ENCODE data around the gene SUCO.

DNA sequence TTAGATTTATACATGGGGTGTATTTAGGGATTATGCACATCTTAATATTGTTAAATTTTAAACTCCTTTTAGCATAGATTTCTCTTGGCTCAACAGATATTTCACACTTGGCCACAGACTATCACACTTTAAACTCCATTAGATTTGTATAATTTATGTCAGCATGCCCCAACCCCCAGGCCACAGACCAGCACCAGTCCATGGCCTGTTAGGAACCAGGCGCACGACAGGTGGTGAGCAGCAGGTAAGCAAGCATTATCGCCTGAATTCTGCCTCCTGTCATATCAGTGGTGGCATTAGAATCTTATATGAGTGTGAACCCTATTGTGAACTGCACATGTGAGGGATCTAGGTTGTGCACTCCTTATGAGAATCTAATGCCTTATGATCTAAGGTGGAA lies 34.8 kb downstream of the SUCO start:
- TF ChIP-seq EZH2 (IDR thresholded peaks at IDR 0.05; ENCODE audit: low read depth, unreplicated experiment) = no peak
- TF ChIP-seq EZH2phosphoT487 (IDR thresholded peaks at IDR 0.05; ENCODE audit: unreplicated experiment) = no peak
- TF ChIP-seq, protein P1, sequence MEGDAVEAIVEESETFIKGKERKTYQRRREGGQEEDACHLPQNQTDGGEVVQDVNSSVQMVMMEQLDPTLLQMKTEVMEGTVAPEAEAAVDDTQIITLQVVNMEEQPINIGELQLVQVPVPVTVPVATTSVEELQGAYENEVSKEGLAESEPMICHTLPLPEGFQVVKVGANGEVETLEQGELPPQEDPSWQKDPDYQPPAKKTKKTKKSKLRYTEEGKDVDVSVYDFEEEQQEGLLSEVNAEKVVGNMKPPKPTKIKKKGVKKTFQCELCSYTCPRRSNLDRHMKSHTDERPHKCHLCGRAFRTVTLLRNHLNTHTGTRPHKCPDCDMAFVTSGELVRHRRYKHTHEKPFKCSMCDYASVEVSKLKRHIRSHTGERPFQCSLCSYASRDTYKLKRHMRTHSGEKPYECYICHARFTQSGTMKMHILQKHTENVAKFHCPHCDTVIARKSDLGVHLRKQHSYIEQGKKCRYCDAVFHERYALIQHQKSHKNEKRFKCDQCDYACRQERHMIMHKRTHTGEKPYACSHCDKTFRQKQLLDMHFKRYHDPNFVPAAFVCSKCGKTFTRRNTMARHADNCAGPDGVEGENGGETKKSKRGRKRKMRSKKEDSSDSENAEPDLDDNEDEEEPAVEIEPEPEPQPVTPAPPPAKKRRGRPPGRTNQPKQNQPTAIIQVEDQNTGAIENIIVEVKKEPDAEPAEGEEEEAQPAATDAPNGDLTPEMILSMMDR (conservative IDR thresholded peaks at IDR 0.05; ENCODE audit: low read depth in 2 of 2) = no peak
- no peak for TF ChIP-seq POLR2AphosphoS5 (IDR thresholded peaks at IDR 0.05; ENCODE audit: low read depth)
- TF ChIP-seq ETS1 (IDR thresholded peaks at IDR 0.05) = no peak
- TF ChIP-seq REST (IDR thresholded peaks at IDR 0.05; ENCODE audit: unreplicated experiment) = no peak
- TF ChIP-seq JUNB (IDR thresholded peaks at IDR 0.05; ENCODE audit: unreplicated experiment) = no peak
- TF ChIP-seq CREB1 (CRISPR knock-in tag; IDR thresholded peaks at IDR 0.05; ENCODE audit: low read depth) = no peak
- no peak for TF ChIP-seq ZNF331 (CRISPR knock-in tag; IDR thresholded peaks at IDR 0.05; ENCODE audit: low read depth)
- TF ChIP-seq ZNF114 (CRISPR knock-in tag; IDR thresholded peaks at IDR 0.05) = no peak
- TF ChIP-seq ZNF462 (CRISPR knock-in tag; IDR thresholded peaks at IDR 0.05) = no peak
- TF ChIP-seq NANOG (IDR thresholded peaks at IDR 0.05; ENCODE audit: borderline replicate concordance) = no peak
